HG03457 (cell line): ENCODE results near the gene CBFA2T2.
"Not testable (repeated sequence)": the region's sequence is repeated elsewhere in the genome, so short reads cannot be mapped to it uniquely, and the experiment has no call there.

Source experiments
- ATAC-seq: cut with Tn5 transposase; IDR thresholded peaks from one replicate; pipeline ENCODE4 v1.9.1; 2021; ENCODE audit warnings: moderate number of reproducible peaks; ENCODE audit not compliant: unreplicated experiment

Gene CBFA2T2

GRCh38 chr20:33490023-33490933, at the start of gene CBFA2T2:
Gene CBFA2T2, plus strand, starts transcription at chr20:33490096. Its CDS starts 172 bp downstream, at chr20:33490268.
- ATAC-seq = peak; percentile 33

DNA sequence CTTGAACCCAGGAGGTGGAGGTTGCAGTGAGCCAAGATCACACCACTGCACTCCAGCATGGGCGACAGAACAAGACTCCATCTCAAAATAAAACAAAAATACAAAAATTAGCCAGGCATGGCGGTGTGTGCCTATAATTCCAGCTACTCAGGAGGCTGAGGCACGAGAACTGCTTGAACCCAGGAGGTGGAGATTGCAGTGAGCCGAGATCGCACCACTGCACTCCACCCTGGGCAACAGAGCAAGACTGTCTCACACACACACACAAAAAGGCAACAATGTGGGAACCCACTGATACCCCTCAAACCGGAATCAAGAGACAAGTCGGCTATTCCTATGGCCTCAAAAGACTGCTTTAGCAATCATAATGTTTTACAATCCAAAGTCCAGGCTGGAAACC, 49.3 kb upstream of the CBFA2T2 start:
- not testable (repeated sequence) for ATAC-seq

GRCh38 chr20:33441142-33441955, 48.5 kb upstream of the CBFA2T2 start:
- ATAC-seq = no peak

DNA sequence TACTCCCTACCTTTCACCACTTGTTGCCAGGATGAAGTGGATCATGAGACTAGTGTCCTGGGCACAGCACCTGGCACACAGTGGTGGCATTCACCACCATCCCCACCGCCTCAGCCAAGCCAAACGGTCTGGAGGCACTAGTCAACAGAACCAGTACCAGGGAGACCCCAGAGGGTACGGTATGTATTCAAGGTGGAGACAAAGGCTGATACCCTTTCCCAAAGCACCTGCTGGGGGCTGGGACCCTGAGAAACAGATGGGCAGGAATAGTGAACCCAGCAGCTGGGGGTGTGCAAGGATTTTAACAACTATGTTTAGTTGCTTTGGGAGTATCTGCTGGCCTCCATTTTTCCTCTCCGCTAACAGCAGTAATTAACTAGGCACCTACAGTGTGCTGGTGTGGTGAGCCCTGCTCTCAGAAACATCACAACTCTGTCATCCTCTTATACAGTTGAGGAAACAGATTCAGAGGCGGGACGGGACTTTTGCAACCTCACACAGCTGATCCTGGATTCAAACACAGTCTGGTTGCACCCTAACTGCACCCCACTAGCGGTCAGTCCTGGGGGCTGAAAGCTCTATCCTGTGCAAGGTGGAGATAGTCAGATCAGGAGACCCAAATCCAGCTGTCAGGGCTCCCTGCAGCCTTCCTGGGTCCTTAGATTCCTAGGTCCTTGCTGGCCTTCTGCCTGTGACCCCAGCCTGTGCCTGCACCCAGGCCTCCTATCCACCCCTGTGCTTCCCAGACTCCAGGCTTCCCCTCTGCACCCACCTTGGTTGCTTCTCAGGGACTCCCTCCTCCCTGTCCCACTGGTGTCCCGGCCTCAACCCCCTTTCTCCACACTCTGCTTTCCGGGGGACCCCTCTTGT, 47.5 kb upstream of the CBFA2T2 start:
- ATAC-seq = no peak

- ATAC-seq = no peak
Observed at GRCh38 chr20:33443006-33443511, 46.8 kb upstream of the CBFA2T2 start.

DNA sequence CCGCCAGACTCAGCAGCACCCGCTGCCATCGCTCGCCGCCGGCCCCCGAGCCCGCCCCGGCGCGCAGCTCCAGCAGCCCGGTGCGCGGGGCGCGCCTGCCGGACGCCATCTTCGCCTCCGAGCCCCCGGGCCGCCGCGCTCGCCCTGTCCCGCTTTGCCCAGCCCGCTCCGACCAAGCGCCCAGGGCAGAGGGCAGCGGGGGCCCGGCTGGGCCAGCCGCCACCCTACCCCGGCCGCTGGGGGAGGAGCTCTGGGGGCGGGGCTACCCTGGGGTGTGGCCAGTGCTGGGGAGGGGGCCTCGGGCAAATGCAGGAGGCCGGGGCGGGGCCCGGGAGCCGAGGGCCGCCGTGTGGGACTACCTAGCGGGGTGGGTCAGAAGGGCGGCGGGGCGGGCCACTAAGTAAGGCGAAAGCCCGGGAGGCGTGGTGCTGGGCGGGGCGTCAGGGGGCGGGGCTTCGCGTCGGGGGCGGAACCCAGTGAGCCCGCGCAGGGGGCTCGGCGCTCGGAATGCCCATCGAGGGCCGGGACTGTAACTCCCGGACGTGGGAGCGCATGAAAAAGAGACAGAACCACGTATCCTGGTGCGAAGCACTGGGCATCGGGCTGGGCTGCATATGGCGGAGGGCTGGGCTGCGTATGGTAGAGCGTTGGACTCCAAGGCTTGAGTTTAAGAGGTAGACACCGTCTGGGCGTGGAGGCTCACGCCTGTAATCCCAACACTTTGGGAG, 46.2 kb upstream of the CBFA2T2 start, which contains the start of gene SNTA1:
TSS of gene SNTA1 (minus strand) at position 252 of the 728 bp plus-strand sequence. CDS start at position 109, 143 bp downstream.
- no peak for ATAC-seq

GRCh38 chr20:33444797-33445560, 44.9 kb upstream of the CBFA2T2 start:
- no peak for ATAC-seq

- no peak for ATAC-seq
Observed at GRCh38 chr20:33445881-33446625, 43.8 kb upstream of the CBFA2T2 start.

GRCh38 chr20:33450867-33451266, 39.0 kb upstream of the CBFA2T2 start:
- ATAC-seq = no peak

- ATAC-seq = not testable (repeated sequence)
Observed at GRCh38 chr20:33456916-33457642, 32.8 kb upstream of the CBFA2T2 start.

GRCh38 chr20:33459599-33459998, 30.3 kb upstream of the CBFA2T2 start:
- ATAC-seq = no peak

DNA sequence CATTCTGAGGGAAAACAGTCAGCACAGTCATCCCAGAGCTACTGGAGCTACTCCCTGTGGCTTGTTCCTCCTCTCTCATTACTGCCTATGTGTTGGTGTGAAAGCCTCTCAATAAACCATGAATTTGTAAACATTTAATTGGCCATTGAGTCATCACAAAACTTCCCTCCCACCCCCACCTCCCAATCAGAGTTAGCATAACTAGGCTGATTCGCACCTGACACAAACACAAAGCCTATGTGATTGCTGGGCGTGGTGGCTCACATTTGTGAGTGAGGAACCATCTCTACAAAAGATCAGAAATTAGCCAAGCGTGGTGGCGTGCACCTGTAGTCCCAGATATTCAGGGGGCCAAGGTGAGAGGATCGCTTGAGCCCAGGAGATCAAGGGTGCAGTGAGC, 29.2 kb upstream of the CBFA2T2 start:
- ATAC-seq = no peak

GRCh38 chr20:33463332-33464101, 26.4 kb upstream of the CBFA2T2 start:
- ATAC-seq = no peak

GRCh38 chr20:33464759-33465158, 25.1 kb upstream of the CBFA2T2 start:
- ATAC-seq = not testable (repeated sequence)

- ATAC-seq = no peak
Observed at GRCh38 chr20:33465481-33466302, 24.2 kb upstream of the CBFA2T2 start.

DNA sequence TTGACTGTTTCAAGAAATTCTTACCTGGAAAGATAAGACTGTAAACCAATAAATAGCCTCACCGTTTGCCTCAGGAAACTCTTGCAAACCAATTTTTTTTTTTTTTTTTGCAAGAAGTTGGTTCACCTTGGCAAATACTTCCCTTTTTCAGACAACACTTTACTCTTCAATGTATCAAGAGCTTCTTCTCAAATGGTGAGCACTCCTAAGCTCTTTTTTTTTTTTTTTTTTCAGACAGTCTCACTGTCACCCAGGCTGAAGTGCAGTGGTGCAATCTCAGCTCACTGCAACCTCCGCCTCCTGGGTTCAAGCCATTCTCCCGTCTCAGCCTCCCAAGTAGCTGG, 23.6 kb upstream of the CBFA2T2 start:
- no peak for ATAC-seq
